PFSK-1 (cell line): ENCODE measurements around the gene GGT1.

Experiments
- FOXP2 ChIP-seq: optimal IDR thresholded peaks from 2 replicates; pipeline ENCODE3; 2011; ENCODE audit warnings: borderline replicate concordance, control low read depth, inconsistent platforms; ENCODE audit not compliant: insufficient read depth; ENCODE audit errors: extremely low read length, extremely low read depth
- POLR2AphosphoS5 ChIP-seq: IDR thresholded peaks from 2 replicates; pipeline ENCODE4 v1.6.1; 2012; ENCODE audit warnings: low read depth, mild to moderate bottlenecking, control low read depth, low read length, moderate library complexity
- TAF1 ChIP-seq: IDR thresholded peaks from 2 replicates; pipeline ENCODE4 v1.6.1; 2012; ENCODE audit warnings: low read length, control low read depth, borderline replicate concordance; ENCODE audit not compliant: insufficient read depth
- TF ChIP-seq, protein P1 (sequence below), 2 experiments: IDR thresholded peaks; 2 replicates each; pipeline versions ENCODE4 v1.6.1 to v1.8.0; 2011 to 2012; ENCODE audit warnings: low read depth in 2 of 2, low read length in 2 of 2, control low read depth in 1 of 2, inconsistent platforms in 1 of 2, mild to moderate bottlenecking in 1 of 2, moderate library complexity in 1 of 2; ENCODE audit not compliant: insufficient read depth in 1 of 2

DNA sequence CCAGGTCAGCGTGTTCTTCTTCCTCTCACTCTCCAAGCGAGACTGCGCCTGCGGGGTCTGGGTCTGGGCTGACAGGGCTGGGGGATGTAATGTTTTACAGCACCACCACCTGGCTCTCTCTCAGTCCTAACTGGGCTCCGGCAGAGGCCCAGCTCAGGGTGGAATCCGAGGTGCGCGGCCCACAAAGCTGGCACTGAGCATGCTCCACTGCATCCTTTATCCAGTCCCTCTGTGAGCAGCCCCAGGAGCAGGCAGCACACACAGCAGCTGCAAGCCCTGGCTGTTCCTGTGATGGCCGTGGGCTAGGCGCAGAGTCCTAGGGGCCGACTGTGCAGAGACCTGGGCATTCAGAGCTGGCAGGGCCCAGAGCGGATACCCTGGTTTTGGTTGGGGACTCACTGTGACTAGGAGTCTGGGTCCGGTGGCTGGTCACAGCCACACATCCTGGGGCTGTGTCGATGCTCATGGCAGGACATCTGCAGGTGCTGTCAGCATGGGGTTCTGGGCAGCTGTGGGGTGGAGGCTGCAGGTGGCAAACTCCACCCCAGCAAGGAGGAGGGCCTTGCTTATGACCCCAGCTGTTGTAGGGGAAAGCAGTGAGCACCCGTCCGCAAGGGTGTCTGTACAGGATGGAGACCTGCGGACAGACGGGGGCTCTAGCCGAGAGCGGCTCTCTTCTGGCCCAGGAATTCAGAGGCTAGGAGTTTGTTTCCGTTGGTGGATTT is 14.1 kb upstream of the GGT1 start:
- TF ChIP-seq POLR2AphosphoS5 = no peak
- TF ChIP-seq, protein P1, sequence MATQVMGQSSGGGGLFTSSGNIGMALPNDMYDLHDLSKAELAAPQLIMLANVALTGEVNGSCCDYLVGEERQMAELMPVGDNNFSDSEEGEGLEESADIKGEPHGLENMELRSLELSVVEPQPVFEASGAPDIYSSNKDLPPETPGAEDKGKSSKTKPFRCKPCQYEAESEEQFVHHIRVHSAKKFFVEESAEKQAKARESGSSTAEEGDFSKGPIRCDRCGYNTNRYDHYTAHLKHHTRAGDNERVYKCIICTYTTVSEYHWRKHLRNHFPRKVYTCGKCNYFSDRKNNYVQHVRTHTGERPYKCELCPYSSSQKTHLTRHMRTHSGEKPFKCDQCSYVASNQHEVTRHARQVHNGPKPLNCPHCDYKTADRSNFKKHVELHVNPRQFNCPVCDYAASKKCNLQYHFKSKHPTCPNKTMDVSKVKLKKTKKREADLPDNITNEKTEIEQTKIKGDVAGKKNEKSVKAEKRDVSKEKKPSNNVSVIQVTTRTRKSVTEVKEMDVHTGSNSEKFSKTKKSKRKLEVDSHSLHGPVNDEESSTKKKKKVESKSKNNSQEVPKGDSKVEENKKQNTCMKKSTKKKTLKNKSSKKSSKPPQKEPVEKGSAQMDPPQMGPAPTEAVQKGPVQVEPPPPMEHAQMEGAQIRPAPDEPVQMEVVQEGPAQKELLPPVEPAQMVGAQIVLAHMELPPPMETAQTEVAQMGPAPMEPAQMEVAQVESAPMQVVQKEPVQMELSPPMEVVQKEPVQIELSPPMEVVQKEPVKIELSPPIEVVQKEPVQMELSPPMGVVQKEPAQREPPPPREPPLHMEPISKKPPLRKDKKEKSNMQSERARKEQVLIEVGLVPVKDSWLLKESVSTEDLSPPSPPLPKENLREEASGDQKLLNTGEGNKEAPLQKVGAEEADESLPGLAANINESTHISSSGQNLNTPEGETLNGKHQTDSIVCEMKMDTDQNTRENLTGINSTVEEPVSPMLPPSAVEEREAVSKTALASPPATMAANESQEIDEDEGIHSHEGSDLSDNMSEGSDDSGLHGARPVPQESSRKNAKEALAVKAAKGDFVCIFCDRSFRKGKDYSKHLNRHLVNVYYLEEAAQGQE (IDR thresholded peaks at IDR 0.05; ENCODE audit: insufficient read depth in 1 of 2, low read depth in 2 of 2, low read length in 2 of 2) = no peak
- no peak for TF ChIP-seq TAF1
- TF ChIP-seq FOXP2 = no peak
